Gastroesophageal sphincter (tissue), 3 donors: ENCODE measurements around the gene BABAM1.

Source experiments
- CTCF ChIP-seq, 4 experiments: fragments of 200-600 bp in 2 of 4; fragments of 450-650 bp in 2 of 4; sonication (generic) in 1 of 4; IDR thresholded peaks; one replicate each; pipeline ENCODE4 v1.5.1; 2017 to 2019; ENCODE audit warnings: antibody characterized with exemption in 4 of 4, mild to moderate bottlenecking in 2 of 4, moderate library complexity in 2 of 4
- POLR2A ChIP-seq, 2 donors: fragments of 450-650 bp; IDR thresholded peaks; one replicate each; pipeline ENCODE4 v1.6.1; 2017; ENCODE audit warnings: antibody characterized with exemption in 2 of 2, mild to moderate bottlenecking in 2 of 2, moderate library complexity in 1 of 2
- POLR2AphosphoS5 ChIP-seq: sonication (generic); formaldehyde crosslinking; IDR thresholded peaks from one replicate; pipeline ENCODE4 v1.6.1; 2017; ENCODE audit warnings: antibody characterized with exemption

DNA sequence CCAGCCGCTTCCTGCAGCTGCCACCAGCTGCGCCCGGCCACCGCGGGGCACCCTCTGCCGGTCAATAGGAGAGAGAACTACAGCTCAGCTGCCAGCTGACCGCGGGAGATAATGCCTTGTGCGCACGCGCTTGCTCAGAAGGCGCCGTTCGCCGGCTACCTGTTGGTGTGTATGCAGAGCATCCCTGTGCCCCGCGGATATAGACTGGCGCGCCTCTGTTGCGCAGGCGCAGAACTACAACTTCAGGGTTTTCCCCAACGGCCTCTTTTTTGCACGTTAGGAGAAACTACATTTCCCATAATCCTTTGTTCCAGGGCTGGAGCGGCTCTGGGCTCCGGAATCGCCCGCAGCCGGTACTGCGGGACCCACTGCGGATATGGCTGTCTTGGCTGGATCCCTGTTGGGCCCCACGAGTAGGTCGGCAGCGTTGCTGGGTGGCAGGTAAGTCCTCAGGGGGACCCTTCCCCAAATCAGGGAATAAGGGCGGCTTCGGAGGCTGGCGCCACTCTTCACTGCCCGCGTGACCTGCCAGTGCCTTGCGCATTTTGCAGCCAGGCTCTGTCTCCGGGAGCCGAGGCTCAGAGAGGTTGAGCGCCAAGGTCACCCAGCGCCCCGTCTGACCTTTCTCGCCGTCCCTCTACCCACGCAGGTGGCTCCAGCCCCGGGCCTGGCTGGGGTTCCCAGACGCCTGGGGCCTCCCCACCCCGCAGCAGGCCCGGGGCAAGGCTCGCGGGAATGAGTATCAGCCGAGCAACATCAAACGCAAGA is 38.5 kb downstream of the BABAM1 start, which contains the start of gene MRPL34:
- TF ChIP-seq CTCF (IDR thresholded peaks at IDR 0.05): peak in 3 of 4 experiments; percentile 83 to 92 (median 91)
- TF ChIP-seq POLR2AphosphoS5: no peak
- peak in 1 of 2 donors; percentile 40 for TF ChIP-seq POLR2A (IDR thresholded peaks at IDR 0.05)
